Ovary (tissue), 3 donors: Measurements from ENCODE around the gene DNAH9.

ENCODE experiments used
- EP300 ChIP-seq: sonication (generic); formaldehyde crosslinking; IDR thresholded peaks from one replicate; pipeline ENCODE4 v1.6.1; 2017; ENCODE audit warnings: antibody characterized with exemption
- POLR2A ChIP-seq: fragments of 450-650 bp; IDR thresholded peaks from one replicate; pipeline ENCODE4 v1.6.1; 2017; ENCODE audit warnings: antibody characterized with exemption, mild to moderate bottlenecking, moderate library complexity
- TF ChIP-seq, protein P1 (sequence below), 3 donors: fragments of 450-650 bp in 2 of 3; fragments of 200-600 bp in 1 of 3; IDR thresholded peaks; one replicate each; pipeline versions ENCODE4 v1.5.1 to v1.8.0; 2016 to 2022; ENCODE audit warnings: antibody characterized with exemption in 3 of 3, mild to moderate bottlenecking in 1 of 3
- donor health status: DM: no; HTN: no; CAD: no.

DNA sequence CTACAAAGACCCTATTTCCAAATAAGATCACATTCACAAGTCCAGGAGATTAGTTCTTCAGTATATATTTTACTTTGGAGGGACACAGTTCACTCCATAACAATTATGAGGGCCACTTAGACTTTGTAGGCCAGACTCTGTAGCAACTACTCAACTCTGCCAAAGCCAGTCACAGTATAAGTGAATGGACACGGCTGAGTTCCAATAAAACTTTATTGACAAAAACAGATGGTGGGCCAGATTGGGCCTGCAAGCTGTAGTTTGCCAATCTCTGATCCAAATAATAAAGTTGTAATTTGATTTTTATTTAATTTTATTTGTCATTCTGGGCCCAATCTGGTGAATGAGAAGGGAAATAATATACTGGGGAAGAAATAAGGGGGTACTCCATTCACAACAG lies 297.9 kb downstream of the DNAH9 start:
- TF ChIP-seq POLR2A (no peak), EP300 (no peak)
- TF ChIP-seq, protein P1, sequence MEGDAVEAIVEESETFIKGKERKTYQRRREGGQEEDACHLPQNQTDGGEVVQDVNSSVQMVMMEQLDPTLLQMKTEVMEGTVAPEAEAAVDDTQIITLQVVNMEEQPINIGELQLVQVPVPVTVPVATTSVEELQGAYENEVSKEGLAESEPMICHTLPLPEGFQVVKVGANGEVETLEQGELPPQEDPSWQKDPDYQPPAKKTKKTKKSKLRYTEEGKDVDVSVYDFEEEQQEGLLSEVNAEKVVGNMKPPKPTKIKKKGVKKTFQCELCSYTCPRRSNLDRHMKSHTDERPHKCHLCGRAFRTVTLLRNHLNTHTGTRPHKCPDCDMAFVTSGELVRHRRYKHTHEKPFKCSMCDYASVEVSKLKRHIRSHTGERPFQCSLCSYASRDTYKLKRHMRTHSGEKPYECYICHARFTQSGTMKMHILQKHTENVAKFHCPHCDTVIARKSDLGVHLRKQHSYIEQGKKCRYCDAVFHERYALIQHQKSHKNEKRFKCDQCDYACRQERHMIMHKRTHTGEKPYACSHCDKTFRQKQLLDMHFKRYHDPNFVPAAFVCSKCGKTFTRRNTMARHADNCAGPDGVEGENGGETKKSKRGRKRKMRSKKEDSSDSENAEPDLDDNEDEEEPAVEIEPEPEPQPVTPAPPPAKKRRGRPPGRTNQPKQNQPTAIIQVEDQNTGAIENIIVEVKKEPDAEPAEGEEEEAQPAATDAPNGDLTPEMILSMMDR (IDR thresholded peaks at IDR 0.05), result no peak
